Measurements from ENCODE around the gene MAP3K14. TPM values are rescaled to one million over a fixed set of nuclear protein-coding genes. Genes with fewer than 3 reads are reported as not detected.
A peak's percentile ranks its signal among the peaks of the same experiment; 100 is the strongest.

The MAP3K14 gene
- total RNA-seq, 1 donor from 2014 or later = 5.7 TPM

DNA sequence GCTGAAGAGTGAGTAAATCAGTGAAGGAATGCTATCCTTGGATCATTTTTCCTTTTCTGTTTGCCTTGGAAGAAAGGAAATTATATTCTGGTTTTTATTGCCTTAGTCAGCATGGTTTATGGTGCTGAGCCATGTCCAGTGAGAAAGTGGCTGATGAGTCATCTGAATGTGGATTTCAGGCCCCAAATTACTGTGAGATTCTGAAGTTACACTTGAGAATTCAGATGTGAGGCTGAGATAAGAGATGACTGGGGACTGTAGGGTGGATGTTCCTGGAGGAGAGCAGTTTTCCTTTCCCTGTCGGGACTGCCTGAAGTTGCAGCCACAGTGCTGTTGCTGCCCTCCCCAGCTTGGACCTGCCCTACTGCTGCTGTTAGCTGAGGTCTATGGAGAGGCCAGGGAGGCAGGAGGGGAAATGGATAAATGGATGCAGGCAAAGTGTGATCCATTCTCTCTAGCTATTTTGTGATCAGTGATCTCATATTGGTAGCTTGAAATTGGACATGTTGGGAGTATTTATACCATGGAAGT lies 4.2 kb upstream of the MAP3K14 start:
- H3K27me3 Mint-ChIP-seq (ENCODE audit: unreplicated experiment) = peaks cover 11% of the 10 kb centered on the region
- H3K4me3 Mint-ChIP-seq (ENCODE audit: unreplicated experiment) = peak overlapping the region; percentile 49
- H3K9me3 Mint-ChIP-seq (ENCODE audit: unreplicated experiment) = peaks cover 2% of the 10 kb centered on the region
- no peak for TF ChIP-seq CTCF (IDR thresholded peaks at IDR 0.05; ENCODE audit: partially characterized antibody, unreplicated experiment)
- no peaks in the 10 kb centered on the region for H3K36me3 Mint-ChIP-seq (ENCODE audit: unreplicated experiment)
- no peak overlapping the region for H3K27ac Mint-ChIP-seq (ENCODE audit: unreplicated experiment)
- no peak for DNase-seq
- H3K4me1 Mint-ChIP-seq (ENCODE audit: low read depth, unreplicated experiment) = peaks cover 4% of the 10 kb centered on the region

DNA sequence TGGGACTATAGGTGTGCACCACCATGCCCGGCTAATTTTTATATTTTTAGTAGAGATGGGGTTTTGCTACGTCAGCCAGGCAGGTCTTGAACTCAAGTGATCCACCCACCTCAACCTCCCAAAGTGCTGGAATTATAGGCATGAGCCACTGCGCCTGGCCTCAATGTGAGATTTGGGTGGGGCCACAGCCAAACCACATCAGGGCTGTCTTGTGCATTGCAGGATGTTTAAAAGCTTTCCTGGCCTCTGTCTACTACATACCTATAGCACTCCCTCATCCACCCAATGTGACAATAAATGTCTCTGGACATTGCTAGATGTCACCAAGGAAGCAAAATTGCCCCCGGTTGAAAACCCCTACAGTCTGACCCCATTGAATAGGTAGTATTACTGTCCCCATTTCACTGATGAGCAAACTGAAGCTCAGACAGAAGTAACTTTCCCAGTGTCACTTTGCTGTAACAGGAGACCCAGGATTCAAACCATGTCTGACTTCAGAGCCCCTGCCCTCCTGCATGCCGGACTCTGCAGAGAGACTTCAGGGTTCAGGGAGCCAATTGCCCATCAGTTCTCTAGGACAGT lies 3.6 kb upstream of the MAP3K14 start:
- TF ChIP-seq CTCF (IDR thresholded peaks at IDR 0.05; ENCODE audit: partially characterized antibody, unreplicated experiment) = no peak
- Mint-ChIP-seq H3K27me3 (ENCODE audit: unreplicated experiment) (peaks cover 13% of the 10 kb centered on the region), H3K27ac (ENCODE audit: unreplicated experiment) (no peak overlapping the region), H3K4me1 (ENCODE audit: low read depth, unreplicated experiment) (peaks cover 10% of the 10 kb centered on the region), H3K4me3 (ENCODE audit: unreplicated experiment) (no peak overlapping the region), H3K36me3 (ENCODE audit: unreplicated experiment) (no peaks in the 10 kb centered on the region), H3K9me3 (ENCODE audit: unreplicated experiment) (peaks cover 6% of the 10 kb centered on the region)
- no peak for DNase-seq

DNA sequence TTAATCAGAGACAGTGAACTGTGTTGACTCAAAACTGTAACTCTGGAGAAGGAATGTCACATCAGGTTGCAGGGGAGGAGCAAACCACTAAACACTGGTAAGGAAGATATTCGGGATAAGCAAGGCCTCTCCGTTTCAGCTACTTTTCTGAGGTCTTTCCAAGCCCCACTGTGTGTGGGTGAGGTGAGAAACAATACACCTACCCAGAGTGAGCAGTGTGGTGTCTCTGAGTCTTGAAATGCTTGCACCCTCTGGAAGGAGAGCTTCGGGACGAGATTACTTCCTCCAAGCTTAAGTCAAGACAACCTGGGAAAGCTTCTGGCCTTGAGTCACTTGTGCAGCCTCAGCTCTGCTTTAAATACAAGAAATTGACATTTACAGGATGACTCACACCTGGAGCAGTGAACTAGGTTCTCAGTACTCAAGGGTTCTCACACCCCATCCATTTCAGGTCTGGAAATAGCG lies 2.5 kb upstream of the MAP3K14 start:
- H3K27ac Mint-ChIP-seq (ENCODE audit: unreplicated experiment) = no peak overlapping the region
- no peak for DNase-seq
- peaks cover 6% of the 10 kb centered on the region for H3K9me3 Mint-ChIP-seq (ENCODE audit: unreplicated experiment)
- no peak overlapping the region for H3K4me3 Mint-ChIP-seq (ENCODE audit: unreplicated experiment)
- TF ChIP-seq CTCF (IDR thresholded peaks at IDR 0.05; ENCODE audit: partially characterized antibody, unreplicated experiment) = no peak
- no peaks in the 10 kb centered on the region for H3K36me3 Mint-ChIP-seq (ENCODE audit: unreplicated experiment)
- peaks cover 13% of the 10 kb centered on the region for H3K27me3 Mint-ChIP-seq (ENCODE audit: unreplicated experiment)
- H3K4me1 Mint-ChIP-seq (ENCODE audit: low read depth, unreplicated experiment) = peaks cover 17% of the 10 kb centered on the region

GRCh38 chr17:45318561-45319230 lies 1.9 kb upstream of the MAP3K14 start:
- DNase-seq = no peak
- Mint-ChIP-seq H3K4me3 (ENCODE audit: unreplicated experiment) (no peak overlapping the region), H3K27ac (ENCODE audit: unreplicated experiment) (no peak overlapping the region), H3K9me3 (ENCODE audit: unreplicated experiment) (peaks cover 6% of the 10 kb centered on the region), H3K27me3 (ENCODE audit: unreplicated experiment) (peaks cover 13% of the 10 kb centered on the region), H3K36me3 (ENCODE audit: unreplicated experiment) (no peaks in the 10 kb centered on the region), H3K4me1 (ENCODE audit: low read depth, unreplicated experiment) (peaks cover 22% of the 10 kb centered on the region)
- TF ChIP-seq CTCF (IDR thresholded peaks at IDR 0.05; ENCODE audit: partially characterized antibody, unreplicated experiment) = no peak
